IMR-90 (cell line): ENCODE measurements around the gene GAPVD1. TPM values are rescaled to one million over a fixed set of nuclear protein-coding genes. Genes with fewer than 3 reads are reported as not detected.

Experiments used
- ATAC-seq: fragments of 200-7000 bp; cut with Tn5 transposase; 2 replicates; pipeline ENCODE4 v1.9.1; 2020; ENCODE audit warnings: low read depth, mild to moderate bottlenecking, moderate library complexity
- BruUV-seq: library from RNA; stranded (reverse); fragments of 400-500 nt; replicated peaks from 2 replicates; lab custom pipeline; 2021; lab: Mats Ljungman, UMichigan
- CTCF ChIA-PET: fragments of 300-600 bp; formaldehyde crosslinking; extraction: SDS; loops from one replicate; lab custom pipeline; 2021; ENCODE audit warnings: antibody characterized with exemption; lab: Yijun Ruan, JAX
- POLR2A ChIA-PET: fragments of 300-600 bp; sonication (Branson Sonifier 250); formaldehyde crosslinking; loops from one replicate; lab custom pipeline; 2022; ENCODE audit warnings: antibody characterized with exemption; ENCODE audit not compliant: unreplicated experiment; lab: Charles Lee
- DNase-seq: peaks from one replicate; pipeline ENCODE4 v3.0.0; 2013
- H2AFZ ChIP-seq: replicated peaks from 2 replicates; pipeline ENCODE3; 2013; ENCODE audit warnings: low read length, mild to moderate bottlenecking; ENCODE audit not compliant: poor library complexity
- H2AK5ac ChIP-seq: 2 replicates; pipeline ENCODE4 v1.6.1; 2013; ENCODE audit warnings: low read depth, low read length, inconsistent platforms
- H2AK9ac ChIP-seq: replicated peaks from 2 replicates; pipeline ENCODE3; 2013; ENCODE audit warnings: mild to moderate bottlenecking, low read depth, low read length, moderate library complexity; ENCODE audit not compliant: poor library complexity
- H2BK120ac ChIP-seq: 2 replicates; pipeline ENCODE4 v1.6.1; 2013; ENCODE audit warnings: low read depth, low read length, inconsistent platforms
- H2BK15ac ChIP-seq: 3 replicates; pipeline ENCODE4 v1.6.1; 2013; ENCODE audit warnings: low read depth, low read length, inconsistent platforms
- H2BK20ac ChIP-seq: 2 replicates; pipeline ENCODE4 v1.6.1; 2013; ENCODE audit warnings: low read depth, mild to moderate bottlenecking, inconsistent platforms, low read length, moderate library complexity
- H2BK5ac ChIP-seq: 2 replicates; pipeline ENCODE4 v1.6.1; 2013; ENCODE audit warnings: mild to moderate bottlenecking, low read depth, low read length, inconsistent platforms; ENCODE audit not compliant: poor library complexity, severe bottlenecking
- H3K14ac ChIP-seq: replicated peaks from 2 replicates; pipeline ENCODE4 v1.6.1; 2013; ENCODE audit warnings: low read depth, low read length, inconsistent platforms
- H3K18ac ChIP-seq: 2 replicates; pipeline ENCODE4 v1.6.1; 2013; ENCODE audit warnings: low read depth, low read length, control low read depth
- H3K23ac ChIP-seq: 2 replicates; pipeline ENCODE4 v1.6.1; 2013; ENCODE audit warnings: low read depth, low read length, inconsistent platforms
- H3K27ac ChIP-seq: 2 replicates; pipeline ENCODE4 v1.5.1; 2013; ENCODE audit warnings: mild to moderate bottlenecking, control low read depth, low read length; ENCODE audit not compliant: insufficient read depth
- H3K27me3 ChIP-seq: 2 replicates; pipeline ENCODE4 v1.6.1; 2013; ENCODE audit warnings: low read length; ENCODE audit not compliant: control insufficient read depth, insufficient read depth
- H3K36me3 ChIP-seq: 2 replicates; pipeline ENCODE4 v1.6.1; 2013; ENCODE audit warnings: low read length, mixed read lengths; ENCODE audit not compliant: control insufficient read depth, insufficient read depth
- H3K4ac ChIP-seq: 2 replicates; pipeline ENCODE4 v1.6.1; 2013; ENCODE audit warnings: low read depth, low read length, inconsistent platforms
- H3K4me1 ChIP-seq: 2 replicates; pipeline ENCODE4 v1.6.1; 2013; ENCODE audit warnings: low read length, mixed read lengths; ENCODE audit not compliant: control insufficient read depth, insufficient read depth
- H3K4me2 ChIP-seq: 2 replicates; pipeline ENCODE4 v1.6.1; 2013; ENCODE audit warnings: low read depth, mild to moderate bottlenecking, control low read depth, low read length, moderate library complexity
- H3K4me3 ChIP-seq: 2 replicates; pipeline ENCODE4 v1.5.1; 2013; ENCODE audit warnings: low read depth, mild to moderate bottlenecking, control low read depth, low read length, moderate library complexity; ENCODE audit not compliant: insufficient read depth
- H3K56ac ChIP-seq: 2 replicates; pipeline ENCODE4 v1.6.1; 2013; ENCODE audit warnings: low read length, inconsistent platforms; ENCODE audit not compliant: insufficient read depth; ENCODE audit errors: extremely low read depth
- H3K79me1 ChIP-seq, 2 experiments: 2 replicates each; pipeline ENCODE4 v1.6.1; 2013; ENCODE audit warnings: low read length in 2 of 2, inconsistent platforms in 1 of 2, low read depth in 1 of 2
- H3K9ac ChIP-seq: 2 replicates; pipeline ENCODE4 v1.6.1; 2013; ENCODE audit warnings: low read depth, low read length, control low read depth
- H3K9me1 ChIP-seq: 2 replicates; pipeline ENCODE4 v1.6.1; 2013; ENCODE audit warnings: low read length, inconsistent platforms; ENCODE audit not compliant: insufficient read depth
- H3K9me3 ChIP-seq: 2 replicates; pipeline ENCODE4 v1.6.1; 2013; ENCODE audit warnings: low read length; ENCODE audit not compliant: control insufficient read depth, insufficient read depth
- H4K20me1 ChIP-seq: 2 replicates; pipeline ENCODE4 v1.6.1; 2013; ENCODE audit warnings: low read length, inconsistent platforms; ENCODE audit not compliant: insufficient read depth
- H4K5ac ChIP-seq: 2 replicates; pipeline ENCODE4 v1.6.1; 2013; ENCODE audit warnings: mild to moderate bottlenecking, low read depth, low read length, control low read depth
- H4K8ac ChIP-seq, 2 experiments: 2 replicates each; pipeline ENCODE4 v1.6.1; 2013; ENCODE audit warnings: low read depth in 2 of 2, low read length in 2 of 2, control low read depth in 1 of 2, inconsistent platforms in 1 of 2
- H4K91ac ChIP-seq: 2 replicates; pipeline ENCODE4 v1.6.1; 2013; ENCODE audit warnings: low read depth, low read length, inconsistent platforms; ENCODE audit not compliant: insufficient read depth
- CEBPB ChIP-seq: IDR thresholded peaks from 2 replicates; pipeline ENCODE4 v1.6.1; 2012; ENCODE audit warnings: low read depth, low read length, improper control_type of control experiment
- CHD1 ChIP-seq: IDR thresholded peaks from 2 replicates; pipeline ENCODE4 v1.6.1; 2012; ENCODE audit warnings: low read depth, low read length, improper control_type of control experiment
- CTCF ChIP-seq: conservative IDR thresholded peaks from 2 replicates; pipeline ENCODE4 v1.5.1; 2012; ENCODE audit warnings: mild to moderate bottlenecking, low read depth, low read length, improper control_type of control experiment
- ELK1 ChIP-seq: fragments of 150-350 bp; IDR thresholded peaks from 2 replicates; pipeline ENCODE4 v1.6.1; 2016; ENCODE audit warnings: low read depth, mild to moderate bottlenecking, low read length, moderate library complexity, borderline replicate concordance
- FOS ChIP-seq: fragments of 150-350 bp; IDR thresholded peaks from 2 replicates; pipeline ENCODE4 v1.6.1; 2016; ENCODE audit warnings: low read depth, low read length
- MAZ ChIP-seq: IDR thresholded peaks from 2 replicates; pipeline ENCODE4 v1.6.1; 2012; ENCODE audit warnings: low read depth, mild to moderate bottlenecking, low read length, improper control_type of control experiment, moderate library complexity, borderline replicate concordance
- NFE2L2 ChIP-seq: fragments of 150-350 bp; IDR thresholded peaks from 2 replicates; pipeline ENCODE4 v1.6.1; 2016; ENCODE audit warnings: low read depth, mild to moderate bottlenecking, low read length
- RAD21 ChIP-seq: IDR thresholded peaks from 2 replicates; pipeline ENCODE4 v1.6.1; 2012; ENCODE audit warnings: low read length, improper control_type of control experiment
- RFX5 ChIP-seq: IDR thresholded peaks from 2 replicates; pipeline ENCODE4 v1.8.0; 2012; ENCODE audit warnings: low read depth, mild to moderate bottlenecking, low read length, moderate library complexity
- SMC3 ChIP-seq: fragments of 150-350 bp; IDR thresholded peaks from 2 replicates; pipeline ENCODE4 v1.6.1; 2016; ENCODE audit warnings: low read depth, mild to moderate bottlenecking, antibody characterized with exemption, low read length, moderate library complexity
- USF2 ChIP-seq: fragments of 150-350 bp; IDR thresholded peaks from 2 replicates; pipeline ENCODE4 v1.6.1; 2017; ENCODE audit warnings: mild to moderate bottlenecking, antibody characterized with exemption, low read length, low read depth
- WGBS, 2 experiments: methylation state at CpG; one replicate each; pipeline versions ENCODE4 v1.1.5 to v1.1.7; 2013; ENCODE audit warnings: missing lambda C conversion rate in 2 of 2; ENCODE audit not compliant: insufficient read length in 1 of 2; ENCODE audit errors: extremely low coverage in 2 of 2; 5-methylcytosine and 5-hydroxymethylcytosine counted together
- dilution Hi-C: fragments of 300-500 bp; cut with HindIII; formaldehyde crosslinking; loops from one replicate; pipeline ENCODE4 v1.14.3; 2018; ENCODE audit warnings: low sequenced_read_pairs; ENCODE audit not compliant: unreplicated experiment
- in situ Hi-C: fragments of 300-500 bp; cut with MboI; formaldehyde crosslinking; loops from 3 replicates; pipeline ENCODE4 v1.14.3; 2019; ENCODE audit warnings: low sequenced_read_pairs, inconsistent platforms, mixed read lengths
- intact Hi-C: fragments of 100-400 bp; cut with micrococcal nuclease; formaldehyde crosslinking; loops from 2 replicates; pipeline ENCODE4 v1.10.0; 2022
- polyA plus RNA-seq, 3 experiments: library from polyadenylated mRNA; depleted of rRNA; stranded (reverse); fragments of >200 nt; gene quantifications; 2 replicates each; pipeline ENCODE4 v1.2.3, GENCODE V29; 2012; ENCODE audit warnings: low replicate concordance in 1 of 3
- total RNA-seq: library from RNA; depleted of rRNA; stranded (reverse); fragments of >200 nt; gene quantifications from 2 replicates; pipeline ENCODE4 v1.2.3, GENCODE V29; 2012

The GAPVD1 gene
- total and polyA plus RNA-seq, 2 of the 4 experiments (the other 2 are of a cell fraction) = 13.8 to 50.9 TPM

- dilution Hi-C loops = no loop called here
- no peak overlapping the region for H3K23ac ChIP-seq
- in situ Hi-C loops = loop anchor here (10.0 to 25.0 kb wide), 3 partner anchors 235 to 1088 kb away; no protein-coding TSS in a partner anchor
- H4K5ac ChIP-seq = no peak overlapping the region
- no peaks in the 10 kb centered on the region for H3K36me3 ChIP-seq
- no peak overlapping the region for H4K8ac ChIP-seq
- H3K79me1 ChIP-seq = no peaks in the 10 kb centered on the region
- no peak overlapping the region for H2BK5ac ChIP-seq
- TF ChIP-seq RAD21 = no peak
- no peak for TF ChIP-seq NFE2L2
- TF ChIP-seq CTCF = no peak
- no peak for TF ChIP-seq MAZ
- TF ChIP-seq FOS = no peak
- TF ChIP-seq SMC3 = no peak
- TF ChIP-seq RFX5 = no peak
- no peak for TF ChIP-seq CEBPB
- TF ChIP-seq USF2 = no peak
- TF ChIP-seq CHD1 = no peak
- TF ChIP-seq ELK1 = no peak
- H2AK9ac ChIP-seq = no peak overlapping the region
- peaks cover 3% of the 10 kb centered on the region; the same call in 1 of the 2 replicates for H3K27me3 ChIP-seq
- 100% methylated on average over 1 of the region's 20 CpGs; no CpG with 5 or more reads in 1 of the 2 experiments for WGBS, 2 experiments
- no peak overlapping the region for H3K4me3 ChIP-seq
- no peaks in the 10 kb centered on the region for H4K20me1 ChIP-seq
- no peak overlapping the region for H3K4me2 ChIP-seq
- H4K91ac ChIP-seq = no peak overlapping the region
- no peak overlapping the region for H3K18ac ChIP-seq
- no peak overlapping the region for H3K14ac ChIP-seq
- H2AFZ ChIP-seq = no peak overlapping the region
- no peak for ATAC-seq
- H3K9me3 ChIP-seq = 0 out of 2 replicates have a peak, but pooled peaks cover 2% of the 10 kb centered on the region
- H2BK15ac ChIP-seq = no peak overlapping the region
- H3K4ac ChIP-seq = no peak overlapping the region
- no peak overlapping the region for H3K27ac ChIP-seq
- no TSS peak for BruUV-seq
- H3K4me1 ChIP-seq = no peaks in the 10 kb centered on the region
- H2BK120ac ChIP-seq = no peak overlapping the region
- ChIA-PET POLR2A (no interaction called here), CTCF (no interaction called here)
- intact Hi-C loops = loop anchor here (10.0 kb wide), 1 partner anchor 1095 kb away; no protein-coding TSS in a partner anchor
- no peak overlapping the region for H3K9ac ChIP-seq
- H3K56ac ChIP-seq = no peak overlapping the region
- no peak overlapping the region for H2BK20ac ChIP-seq
- DNase-seq = no peak
- H2AK5ac ChIP-seq = no peak overlapping the region
- no peaks in the 10 kb centered on the region for H3K9me1 ChIP-seq
These were observed 138.0 kb downstream of the GAPVD1 start for GRCh38 chr9:125399666-125400065.
